Measurements from ENCODE around the gene FAM32A.

The FAM32A gene

DNA sequence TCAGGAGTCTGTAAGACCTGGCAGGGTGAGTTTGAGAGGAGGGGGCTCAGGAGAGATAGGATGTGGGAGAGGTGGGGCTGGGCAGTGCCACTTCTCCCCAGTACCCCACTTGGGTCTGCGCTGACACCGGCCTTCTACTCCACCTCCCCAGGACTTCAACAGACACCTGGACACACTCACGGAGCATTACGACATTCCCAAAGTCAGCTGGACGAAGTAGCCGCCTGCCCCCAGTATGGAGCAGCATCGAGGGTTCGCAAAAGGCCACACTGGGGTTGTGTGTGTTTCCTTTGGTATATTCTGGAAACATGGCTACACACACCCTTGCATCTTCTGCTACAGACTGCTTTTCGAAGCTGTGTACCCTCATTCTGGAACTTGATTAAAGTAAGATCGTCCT is 5.5 kb downstream of the FAM32A start:
- TF ChIP-seq CTCF (IDR thresholded peaks at IDR 0.05; ENCODE audit: extremely low read depth, insufficient read depth, missing control alignments): no peak
- in situ Hi-C loops (cut with MboI; ENCODE audit: low pct_unique_long_range_greater_than_20kb, low sequenced_read_pairs, unreplicated experiment): no loop called here
- no peak for DNase-seq (ENCODE audit: low spot score)

GRCh38 chr19:16191216-16191908 is 6.2 kb downstream of the FAM32A start:
- no peak for TF ChIP-seq CTCF (IDR thresholded peaks at IDR 0.05; ENCODE audit: extremely low read depth, insufficient read depth, missing control alignments)
- in situ Hi-C loops (cut with MboI; ENCODE audit: low pct_unique_long_range_greater_than_20kb, low sequenced_read_pairs, unreplicated experiment): no loop called here

DNA sequence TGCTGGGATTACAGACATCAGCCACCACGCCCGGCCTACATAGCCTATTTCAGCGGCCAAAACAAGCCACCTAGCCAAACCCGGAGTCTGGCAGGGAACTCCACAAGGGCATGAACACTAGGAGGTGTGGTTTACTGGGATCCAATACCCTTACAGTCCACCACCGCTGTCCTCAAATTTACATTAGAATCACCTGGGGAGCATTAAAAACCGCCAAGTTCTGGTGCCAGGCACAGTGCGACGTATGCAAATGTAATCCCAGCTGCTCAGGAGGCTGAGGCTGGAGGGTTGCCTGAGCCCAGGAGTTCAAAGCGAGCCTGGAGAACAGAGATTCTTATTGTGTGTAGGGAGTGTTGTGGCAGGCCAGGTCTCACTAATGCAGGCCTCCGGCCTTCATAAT is 8.3 kb downstream of the FAM32A start:
- no peak for TF ChIP-seq CTCF (IDR thresholded peaks at IDR 0.05; ENCODE audit: extremely low read depth, insufficient read depth, missing control alignments)
- DNase-seq (ENCODE audit: low spot score): no peak
- in situ Hi-C loops (cut with MboI; ENCODE audit: low pct_unique_long_range_greater_than_20kb, low sequenced_read_pairs, unreplicated experiment): no loop called here

More at GRCh38 chr19:16191216-16191908, 6.2 kb downstream of the FAM32A start:
- no peak for DNase-seq (ENCODE audit: low spot score)

DNA sequence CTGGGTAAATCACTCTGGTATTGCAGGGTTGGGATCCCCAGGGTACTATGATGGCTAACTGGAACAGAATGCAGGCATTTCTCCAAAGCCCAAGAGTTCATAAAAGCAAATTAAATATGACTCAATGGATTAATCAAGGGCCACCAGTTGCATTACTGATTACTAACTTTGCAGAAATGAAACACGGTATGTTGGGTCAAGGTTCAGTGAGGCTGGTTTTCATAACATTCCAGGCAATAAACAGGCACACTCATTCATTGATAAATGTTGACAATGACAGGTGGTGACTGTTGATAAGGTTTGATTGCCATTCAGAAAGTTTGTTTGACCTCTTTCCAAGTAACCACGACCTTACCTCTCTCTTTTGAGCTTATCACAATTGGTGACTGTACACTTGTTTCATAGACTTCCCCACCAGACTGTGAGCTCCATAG is 12.0 kb downstream of the FAM32A start:
- no peak for DNase-seq (ENCODE audit: low spot score)
- in situ Hi-C loops (cut with MboI; ENCODE audit: low pct_unique_long_range_greater_than_20kb, low sequenced_read_pairs, unreplicated experiment): no loop called here
- TF ChIP-seq CTCF (IDR thresholded peaks at IDR 0.05; ENCODE audit: extremely low read depth, insufficient read depth, missing control alignments): no peak

DNA sequence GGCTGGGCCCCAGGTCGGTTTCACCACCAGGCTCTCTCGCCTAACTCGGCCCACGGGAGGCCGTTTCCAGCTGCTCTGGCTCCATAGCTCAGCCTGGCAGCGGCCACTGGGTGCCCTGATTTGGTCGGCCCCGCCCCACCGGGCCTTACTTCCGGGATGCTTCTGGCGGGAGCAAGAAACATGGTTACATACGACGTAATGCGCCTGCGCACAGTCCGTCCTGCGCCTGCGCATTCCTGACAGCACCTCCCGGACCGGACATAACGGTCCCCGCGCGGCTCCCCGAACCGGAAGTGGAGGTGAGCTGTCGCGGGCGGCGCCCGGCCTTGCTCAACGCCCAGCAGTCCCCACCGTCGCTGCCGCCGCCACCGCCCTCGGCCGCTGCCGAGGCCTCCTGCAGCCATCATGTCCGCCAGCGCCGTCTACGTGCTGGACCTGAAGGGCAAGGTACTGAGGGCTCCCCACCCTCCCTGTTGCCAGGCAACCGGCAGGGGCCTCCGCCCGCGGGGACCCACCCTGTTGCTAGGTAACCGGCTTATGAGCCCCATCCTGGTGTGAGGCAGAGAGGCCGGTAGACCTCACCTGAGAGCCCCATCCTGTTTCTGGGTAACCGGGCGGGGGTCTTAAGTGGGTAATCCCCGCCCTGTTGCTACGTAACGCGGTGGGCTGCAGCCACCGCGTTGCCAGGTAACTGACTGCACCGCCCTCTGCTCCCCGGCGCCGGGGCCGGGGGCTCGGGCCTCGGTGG is 12.6 kb downstream of the FAM32A start, which contains the start of gene AP1M1:
AP1M1 (plus strand) TSS at position 290 of the 748 bp plus-strand sequence; CDS start at position 406, 116 bp downstream.
- in situ Hi-C loops (cut with MboI; ENCODE audit: low pct_unique_long_range_greater_than_20kb, low sequenced_read_pairs, unreplicated experiment): no loop called here
- DNase-seq (ENCODE audit: low spot score): peak; percentile 99
- TF ChIP-seq CTCF (IDR thresholded peaks at IDR 0.05; ENCODE audit: extremely low read depth, insufficient read depth, missing control alignments): no peak

DNA sequence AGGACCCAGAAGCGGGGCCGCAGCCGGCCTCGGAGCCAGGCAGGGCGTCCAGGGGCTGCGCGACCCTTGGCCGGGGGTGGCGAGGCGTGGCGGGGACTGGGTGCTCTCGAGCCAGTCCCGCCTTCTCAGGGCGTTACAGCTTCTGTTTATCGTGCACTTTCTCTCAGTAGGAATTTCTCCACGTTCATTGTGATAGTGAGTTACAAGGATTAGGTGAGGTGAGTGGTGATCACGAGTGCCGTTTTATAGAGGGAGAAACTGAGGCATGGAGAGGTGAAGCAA is 13.1 kb downstream of the FAM32A start:
- TF ChIP-seq CTCF (IDR thresholded peaks at IDR 0.05; ENCODE audit: extremely low read depth, insufficient read depth, missing control alignments): no peak
- no peak for DNase-seq (ENCODE audit: low spot score)
- in situ Hi-C loops (cut with MboI; ENCODE audit: low pct_unique_long_range_greater_than_20kb, low sequenced_read_pairs, unreplicated experiment): no loop called here

Measured in GM13977 (cell line).